ENCODE data around the gene NLRP6. TPM values are rescaled to one million over a fixed set of nuclear protein-coding genes. Genes with fewer than 3 reads are reported as not detected.

The NLRP6 gene
- total RNA-seq, 1 donor from 2014 or later: not detected

GRCh38 chr11:295351-296170 is 17.4 kb downstream of the NLRP6 start:
- Mint-ChIP-seq H3K4me3 (no peak overlapping the region), H3K36me3 (no peaks in the 10 kb centered on the region), H3K4me1 (peaks cover 11% of the 10 kb centered on the region), H3K27ac (no peak overlapping the region), H3K9me3 (no peaks in the 10 kb centered on the region), H3K27me3 (ENCODE audit: low read depth) (peaks cover 7% of the 10 kb centered on the region)
- DNase-seq (ENCODE audit: low spot score in 2 of 2, unreplicated experiment in 2 of 2): no peak
- TF ChIP-seq CTCF (IDR thresholded peaks at IDR 0.05; ENCODE audit: unreplicated experiment): no peak

- H3K4me3 Mint-ChIP-seq: no peak overlapping the region
- peaks cover 13% of the 10 kb centered on the region for H3K27me3 Mint-ChIP-seq (ENCODE audit: low read depth)
- H3K27ac Mint-ChIP-seq: no peak overlapping the region
- no peaks in the 10 kb centered on the region for H3K36me3 Mint-ChIP-seq
- no peak for TF ChIP-seq CTCF (IDR thresholded peaks at IDR 0.05; ENCODE audit: unreplicated experiment)
- DNase-seq (ENCODE audit: low spot score in 2 of 2, unreplicated experiment in 2 of 2): no peak
- no peaks in the 10 kb centered on the region for H3K9me3 Mint-ChIP-seq
- H3K4me1 Mint-ChIP-seq: peaks cover 7% of the 10 kb centered on the region
Measured at GRCh38 chr11:296171-297050, 18.2 kb downstream of the NLRP6 start.

GRCh38 chr11:297051-297585 is 18.9 kb downstream of the NLRP6 start:
- Mint-ChIP-seq H3K27ac (no peak overlapping the region), H3K9me3 (no peaks in the 10 kb centered on the region), H3K4me1 (peaks cover 7% of the 10 kb centered on the region), H3K36me3 (no peaks in the 10 kb centered on the region), H3K27me3 (ENCODE audit: low read depth) (peaks cover 13% of the 10 kb centered on the region), H3K4me3 (no peak overlapping the region)
- DNase-seq (ENCODE audit: low spot score in 2 of 2, unreplicated experiment in 2 of 2): no peak
- TF ChIP-seq CTCF (IDR thresholded peaks at IDR 0.05; ENCODE audit: unreplicated experiment): no peak

GRCh38 chr11:297586-298405 is 19.6 kb downstream of the NLRP6 start:
- Mint-ChIP-seq H3K9me3 (no peaks in the 10 kb centered on the region), H3K4me1 (peaks cover 7% of the 10 kb centered on the region), H3K36me3 (no peaks in the 10 kb centered on the region), H3K4me3 (no peak overlapping the region), H3K27me3 (ENCODE audit: low read depth) (peaks cover 13% of the 10 kb centered on the region), H3K27ac (no peak overlapping the region)
- no peak for TF ChIP-seq CTCF (IDR thresholded peaks at IDR 0.05; ENCODE audit: unreplicated experiment)
- DNase-seq (ENCODE audit: low spot score in 2 of 2, unreplicated experiment in 2 of 2): no peak

- Mint-ChIP-seq H3K27ac (no peak overlapping the region), H3K27me3 (ENCODE audit: low read depth) (peaks cover 13% of the 10 kb centered on the region), H3K9me3 (no peaks in the 10 kb centered on the region), H3K4me1 (peaks cover 7% of the 10 kb centered on the region), H3K4me3 (no peak overlapping the region), H3K36me3 (no peaks in the 10 kb centered on the region)
- no peak for TF ChIP-seq CTCF (IDR thresholded peaks at IDR 0.05; ENCODE audit: unreplicated experiment)
- DNase-seq (ENCODE audit: low spot score in 2 of 2, unreplicated experiment in 2 of 2): no peak
Measured at GRCh38 chr11:298406-299065, 20.3 kb downstream of the NLRP6 start.
